DND-41 (cell line): ENCODE data around the gene MRGPRX4.

Experiments used
- CTCF ChIP-seq: IDR thresholded peaks from 2 replicates; pipeline ENCODE4 v1.5.1; 2012; ENCODE audit warnings: borderline replicate concordance, low read length, moderate library complexity, mild to moderate bottlenecking; ENCODE audit not compliant: poor library complexity, severe bottlenecking; ENCODE audit errors: extremely low read depth
- EZH2 ChIP-seq: IDR thresholded peaks from 3 replicates; pipeline ENCODE4 v1.6.1; 2012; ENCODE audit warnings: borderline replicate concordance, low read depth, mild to moderate bottlenecking, moderate library complexity, low read length, inconsistent platforms; ENCODE audit not compliant: severe bottlenecking

- TF ChIP-seq CTCF (no peak), EZH2 (no peak)
Measured at GRCh38 chr11:18145837-18146236, 26.8 kb upstream of the MRGPRX4 start.
